Astrocyte (in vitro differentiated cells and primary cell): Measurements from ENCODE around the gene PAF1. TPM values are rescaled to one million over a fixed set of nuclear protein-coding genes. Genes with fewer than 3 reads are reported as not detected.
A peak's percentile ranks its signal among the peaks of the same experiment; 100 is the strongest.

Source experiments
- DNase-seq: peaks from one replicate; pipeline ENCODE4 v3.0.0-alpha.2; 2010; ENCODE audit warnings: low read depth
- FAIRE-seq: peaks from 2 replicates; lab custom pipeline; 2011; peaks lifted over from hg19 to GRCh38; lab: Jason Lieb, UNC
- H2AFZ ChIP-seq: 2 replicates; pipeline ENCODE4 v1.6.0; 2012; ENCODE audit warnings: low read depth, low read length, inconsistent platforms
- H3K27ac ChIP-seq: 2 replicates; pipeline ENCODE4 v1.5.1; 2011; ENCODE audit warnings: low read depth, low read length, inconsistent platforms
- H3K27me3 ChIP-seq: 2 replicates; pipeline ENCODE4 v1.6.0; 2011; ENCODE audit warnings: low read length, inconsistent platforms; ENCODE audit not compliant: insufficient read depth
- H3K36me3 ChIP-seq: 2 replicates; pipeline ENCODE4 v1.5.1; 2011; ENCODE audit warnings: low read length, inconsistent platforms; ENCODE audit not compliant: insufficient read depth
- H3K4me1 ChIP-seq: 2 replicates; pipeline ENCODE4 v1.5.1; 2011; ENCODE audit warnings: low read length, inconsistent platforms; ENCODE audit not compliant: insufficient read depth
- H3K4me2 ChIP-seq: 2 replicates; pipeline ENCODE4 v1.6.0; 2012; ENCODE audit warnings: low read length, inconsistent platforms
- H3K4me3 ChIP-seq: 2 replicates; pipeline ENCODE4 v1.5.1; 2011; ENCODE audit warnings: low read depth, mild to moderate bottlenecking, low read length, inconsistent platforms; ENCODE audit not compliant: insufficient read depth
- H3K79me2 ChIP-seq: 2 replicates; pipeline ENCODE4 v1.6.0; 2012; ENCODE audit warnings: mild to moderate bottlenecking, low read length, inconsistent platforms; ENCODE audit not compliant: insufficient read depth
- H3K9ac ChIP-seq: 2 replicates; pipeline ENCODE4 v1.6.0; 2012; ENCODE audit warnings: mild to moderate bottlenecking, low read length, inconsistent platforms
- H3K9me3 ChIP-seq: 2 replicates; pipeline ENCODE4 v1.5.1; 2012; ENCODE audit warnings: low read depth, mild to moderate bottlenecking, low read length, inconsistent platforms; ENCODE audit not compliant: insufficient read depth
- H4K20me1 ChIP-seq: 2 replicates; pipeline ENCODE4 v1.6.0; 2012; ENCODE audit warnings: low read length, inconsistent platforms; ENCODE audit not compliant: insufficient read depth
- H3K27ac Mint-ChIP-seq: one replicate; pipeline ENCODE4 v1.8.0; 2021; ENCODE audit warnings: mild to moderate bottlenecking, mixed read lengths; ENCODE audit not compliant: unreplicated experiment
- H3K27me3 Mint-ChIP-seq: one replicate; pipeline ENCODE4 v1.8.0; 2021; ENCODE audit warnings: low read depth, mixed read lengths; ENCODE audit not compliant: unreplicated experiment
- H3K36me3 Mint-ChIP-seq: one replicate; pipeline ENCODE4 v1.8.0; 2021; ENCODE audit warnings: low read depth, mixed read lengths; ENCODE audit not compliant: unreplicated experiment
- H3K4me1 Mint-ChIP-seq: one replicate; pipeline ENCODE4 v1.8.0; 2021; ENCODE audit warnings: low read depth, mixed read lengths; ENCODE audit not compliant: unreplicated experiment
- H3K4me3 Mint-ChIP-seq: one replicate; pipeline ENCODE4 v1.8.0; 2021; ENCODE audit warnings: mild to moderate bottlenecking, moderate library complexity, mixed read lengths; ENCODE audit not compliant: unreplicated experiment
- H3K9me3 Mint-ChIP-seq: one replicate; pipeline ENCODE4 v1.8.0; 2021; ENCODE audit warnings: mild to moderate bottlenecking, mixed read lengths; ENCODE audit not compliant: unreplicated experiment
- EZH2 ChIP-seq: IDR thresholded peaks from 2 replicates; pipeline ENCODE4 v1.6.1; 2012; ENCODE audit warnings: mild to moderate bottlenecking, low read length, inconsistent platforms; ENCODE audit not compliant: insufficient read depth
- total RNA-seq: library from RNA; stranded (reverse); gene quantifications from 2 replicates; pipeline ENCODE4 v1.2.1, GENCODE V29; 2021
- TF ChIP-seq, protein P1 (sequence below): IDR thresholded peaks from 2 replicates; pipeline ENCODE4 v1.5.1; 2011; ENCODE audit warnings: low read depth, mild to moderate bottlenecking, inconsistent platforms, low read length, moderate library complexity; ENCODE audit not compliant: insufficient read depth

The PAF1 gene
- total RNA-seq, 1 donor from 2014 or later = 43.2 TPM

DNA sequence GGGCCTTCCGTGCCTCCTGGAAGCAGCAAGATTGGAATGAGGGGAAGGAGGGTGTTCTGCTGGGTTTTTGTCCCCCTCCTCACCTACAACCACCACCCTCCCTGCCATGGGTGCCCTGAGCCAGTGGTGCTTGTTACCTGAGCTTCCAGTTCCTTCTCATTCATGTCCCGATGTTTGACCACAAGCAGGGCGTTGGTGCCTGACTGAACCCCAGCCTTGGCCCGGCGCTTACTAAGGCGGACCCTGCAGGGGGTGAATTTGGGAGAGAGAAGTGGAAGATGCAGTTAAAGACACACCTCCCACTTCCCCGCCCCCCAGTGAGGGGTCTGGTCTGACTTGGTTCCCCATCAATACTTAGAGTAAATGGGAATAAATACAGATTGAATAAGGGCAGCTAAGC lies 4.3 kb downstream of the PAF1 start:
- no peak overlapping the region for H3K4me3 Mint-ChIP-seq
- Histone ChIP-seq H3K79me2 (peaks cover 27% of the 10 kb centered on the region), H3K9me3 (no peaks in the 10 kb centered on the region), H4K20me1 (peaks cover 11% of the 10 kb centered on the region), H3K36me3 (peaks cover 27% of the 10 kb centered on the region), H3K27me3 (no peaks in the 10 kb centered on the region), H3K9ac (no peak overlapping the region), H3K4me3 (no peak overlapping the region), H2AFZ (no peak overlapping the region), H3K27ac (no peak overlapping the region), H3K4me1 (peaks cover 11% of the 10 kb centered on the region), H3K4me2 (no peak overlapping the region)
- no peaks in the 10 kb centered on the region for H3K9me3 Mint-ChIP-seq
- peaks cover 17% of the 10 kb centered on the region for H3K4me1 Mint-ChIP-seq
- no peaks in the 10 kb centered on the region for H3K27me3 Mint-ChIP-seq
- no peak for TF ChIP-seq EZH2
- TF ChIP-seq, protein P1, sequence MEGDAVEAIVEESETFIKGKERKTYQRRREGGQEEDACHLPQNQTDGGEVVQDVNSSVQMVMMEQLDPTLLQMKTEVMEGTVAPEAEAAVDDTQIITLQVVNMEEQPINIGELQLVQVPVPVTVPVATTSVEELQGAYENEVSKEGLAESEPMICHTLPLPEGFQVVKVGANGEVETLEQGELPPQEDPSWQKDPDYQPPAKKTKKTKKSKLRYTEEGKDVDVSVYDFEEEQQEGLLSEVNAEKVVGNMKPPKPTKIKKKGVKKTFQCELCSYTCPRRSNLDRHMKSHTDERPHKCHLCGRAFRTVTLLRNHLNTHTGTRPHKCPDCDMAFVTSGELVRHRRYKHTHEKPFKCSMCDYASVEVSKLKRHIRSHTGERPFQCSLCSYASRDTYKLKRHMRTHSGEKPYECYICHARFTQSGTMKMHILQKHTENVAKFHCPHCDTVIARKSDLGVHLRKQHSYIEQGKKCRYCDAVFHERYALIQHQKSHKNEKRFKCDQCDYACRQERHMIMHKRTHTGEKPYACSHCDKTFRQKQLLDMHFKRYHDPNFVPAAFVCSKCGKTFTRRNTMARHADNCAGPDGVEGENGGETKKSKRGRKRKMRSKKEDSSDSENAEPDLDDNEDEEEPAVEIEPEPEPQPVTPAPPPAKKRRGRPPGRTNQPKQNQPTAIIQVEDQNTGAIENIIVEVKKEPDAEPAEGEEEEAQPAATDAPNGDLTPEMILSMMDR = no peak
- DNase-seq = no peak
- H3K36me3 Mint-ChIP-seq = peaks cover 15% of the 10 kb centered on the region
- FAIRE-seq = no peak
- H3K27ac Mint-ChIP-seq = peak overlapping the region; percentile 53

DNA sequence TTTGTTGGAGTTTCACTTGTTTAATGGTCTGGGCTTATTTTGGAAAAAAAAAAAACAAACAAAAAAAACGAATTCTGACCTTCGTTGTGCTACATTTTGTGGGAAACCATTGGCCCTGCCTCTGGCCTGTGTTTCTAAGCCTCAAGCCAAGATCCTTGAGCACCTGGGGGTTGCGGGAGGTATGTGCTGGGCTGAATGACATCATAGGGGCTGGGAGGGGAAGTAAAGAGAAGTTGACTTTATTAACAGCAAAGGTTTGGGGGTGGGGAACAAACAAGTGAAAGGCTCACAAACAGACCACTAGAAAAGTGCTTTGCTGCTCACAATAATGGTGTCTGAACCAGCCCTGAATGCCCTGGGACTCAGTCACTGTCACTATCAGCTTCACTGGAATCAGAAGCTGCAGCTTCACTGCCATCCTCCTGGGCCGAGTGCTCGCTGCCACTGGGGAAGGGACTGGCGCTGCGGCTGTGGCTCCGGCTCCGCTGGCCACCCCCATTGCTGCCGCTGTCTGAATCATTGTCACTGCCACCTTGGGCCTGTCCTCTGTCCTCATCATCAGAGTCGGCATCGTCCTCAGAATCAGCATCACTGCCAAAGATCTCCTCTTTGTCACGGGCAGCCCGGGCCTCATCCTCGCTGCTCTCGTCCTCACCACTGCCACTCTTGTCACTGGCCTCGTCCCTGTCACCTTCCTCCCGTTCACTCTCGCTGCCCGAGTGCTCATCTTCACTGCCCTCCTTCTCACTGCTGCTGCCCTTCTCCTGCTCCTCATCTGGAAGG lies 5.1 kb downstream of the PAF1 start:
- DNase-seq (no peak), FAIRE-seq (no peak)
- peaks cover 11% of the 10 kb centered on the region for H3K4me1 ChIP-seq
- Mint-ChIP-seq H3K9me3 (no peaks in the 10 kb centered on the region), H3K27me3 (no peaks in the 10 kb centered on the region), H3K36me3 (peaks cover 23% of the 10 kb centered on the region), H3K4me3 (no peak overlapping the region), H3K27ac (peak overlapping the region; percentile 47), H3K4me1 (peaks cover 21% of the 10 kb centered on the region)
- no peak overlapping the region for H3K4me2 ChIP-seq
- H3K27ac ChIP-seq = no peak overlapping the region
- no peak overlapping the region for H3K4me3 ChIP-seq
- H3K9ac ChIP-seq = no peak overlapping the region
- no peak overlapping the region for H2AFZ ChIP-seq
- no peaks in the 10 kb centered on the region for H3K9me3 ChIP-seq
- H3K36me3 ChIP-seq = peaks cover 31% of the 10 kb centered on the region
- H3K79me2 ChIP-seq = peaks cover 25% of the 10 kb centered on the region
- H3K27me3 ChIP-seq = no peaks in the 10 kb centered on the region
- TF ChIP-seq EZH2 = no peak
- TF ChIP-seq, protein P1 = no peak
- peaks cover 11% of the 10 kb centered on the region for H4K20me1 ChIP-seq
